Muscle of leg (tissue), 11 donors: ENCODE results near the gene KPNA1. TPM values are rescaled to one million over a fixed set of nuclear protein-coding genes. Genes with fewer than 3 reads are reported as not detected.

Source experiments
- DNase-seq: peaks from one replicate; pipeline ENCODE4 v3.0.0; 2013
- H3K27ac ChIP-seq: one replicate; pipeline ENCODE4 v1.5.1; 2013; ENCODE audit warnings: mild to moderate bottlenecking, low read length, control low read depth
- H3K27me3 ChIP-seq: one replicate; pipeline ENCODE4 v1.6.1; 2013; ENCODE audit warnings: low read length; ENCODE audit not compliant: control insufficient read depth, insufficient read depth
- H3K36me3 ChIP-seq: one replicate; pipeline ENCODE4 v1.6.1; 2013; ENCODE audit warnings: low read length; ENCODE audit not compliant: control insufficient read depth, insufficient read depth
- H3K4me1 ChIP-seq: one replicate; pipeline ENCODE4 v1.6.1; 2013; ENCODE audit warnings: low read length; ENCODE audit not compliant: control insufficient read depth, insufficient read depth
- H3K4me3 ChIP-seq: one replicate; pipeline ENCODE4 v1.5.1; 2013; ENCODE audit warnings: low read length, control low read depth
- H3K9me3 ChIP-seq: replicated peaks from 2 replicates; pipeline ENCODE4 v1.6.1; 2013; ENCODE audit warnings: low read depth, low read length; ENCODE audit not compliant: control insufficient read depth
- WGBS: methylation state at CpG from one replicate; pipeline ENCODE4 v1.1.5; 2013; ENCODE audit warnings: missing lambda C conversion rate; ENCODE audit not compliant: insufficient coverage; 5-methylcytosine and 5-hydroxymethylcytosine counted together
- polyA plus RNA-seq, 8 donors: library from polyadenylated mRNA; unstranded; fragments of 120-200 nt; gene quantifications; one replicate each; pipeline versions ENCODE4 v1.2.1 to v1.2.3, GENCODE V29; 2013; ENCODE audit warnings: inconsistent platforms in 1 of 8, low replicate concordance in 1 of 8; ENCODE audit not compliant: insufficient read length in 8 of 8, insufficient read depth in 1 of 8
- total RNA-seq: library from RNA; stranded (reverse); fragments of 120-200 nt; gene quantifications from one replicate; pipeline ENCODE4 v1.2.4, GENCODE V29; 2013

KPNA1 gene
- total and polyA plus RNA-seq, 9 donors = 22.7 to 44.2 (median 35.2) TPM

GRCh38 chr3:122488262-122488973 is 26.3 kb downstream of the KPNA1 start:
- Histone ChIP-seq H3K4me1 (no peaks in the 10 kb centered on the region), H3K27ac (no peak overlapping the region), H3K36me3 (peaks cover 4% of the 10 kb centered on the region), H3K9me3 (no peaks in the 10 kb centered on the region), H3K27me3 (no peaks in the 10 kb centered on the region), H3K4me3 (no peak overlapping the region)
- no CpG with 5 or more reads among the region's 7 CpGs for WGBS
- no peak for DNase-seq

- no peak for DNase-seq
- H3K4me1 ChIP-seq = no peaks in the 10 kb centered on the region
- no peak overlapping the region for H3K27ac ChIP-seq
- peaks cover 2% of the 10 kb centered on the region for H3K36me3 ChIP-seq
- WGBS = 100% methylated on average over 1 of the region's 5 CpGs
- no peak overlapping the region for H3K4me3 ChIP-seq
- H3K27me3 ChIP-seq = no peaks in the 10 kb centered on the region
- no peaks in the 10 kb centered on the region for H3K9me3 ChIP-seq
Observed at GRCh38 chr3:122484985-122485384, 29.8 kb downstream of the KPNA1 start.

GRCh38 chr3:122481390-122481789 is 33.3 kb downstream of the KPNA1 start:
- no CpG with 5 or more reads among the region's 3 CpGs for WGBS
- no peak overlapping the region for H3K27ac ChIP-seq
- no peak overlapping the region for H3K4me3 ChIP-seq
- no peaks in the 10 kb centered on the region for H3K27me3 ChIP-seq
- H3K9me3 ChIP-seq = no peaks in the 10 kb centered on the region
- no peaks in the 10 kb centered on the region for H3K4me1 ChIP-seq
- peaks cover 2% of the 10 kb centered on the region for H3K36me3 ChIP-seq
- no peak for DNase-seq

- WGBS = no CpG with 5 or more reads among the region's 2 CpGs
- H3K27me3 ChIP-seq = no peaks in the 10 kb centered on the region
Observed at GRCh38 chr3:122476532-122476931, 38.2 kb downstream of the KPNA1 start.

GRCh38 chr3:122475316-122475715 is 39.4 kb downstream of the KPNA1 start:
- Histone ChIP-seq H3K4me3 (no peak overlapping the region), H3K27me3 (no peaks in the 10 kb centered on the region), H3K36me3 (no peaks in the 10 kb centered on the region), H3K27ac (no peak overlapping the region), H3K4me1 (no peaks in the 10 kb centered on the region), H3K9me3 (no peaks in the 10 kb centered on the region)
- no CpG with 5 or more reads among the region's 2 CpGs for WGBS
- DNase-seq = no peak

More at GRCh38 chr3:122476532-122476931, 38.2 kb downstream of the KPNA1 start:
- H3K4me3 ChIP-seq = no peak overlapping the region
- no peaks in the 10 kb centered on the region for H3K4me1 ChIP-seq
- no peak overlapping the region for H3K27ac ChIP-seq
- no peaks in the 10 kb centered on the region for H3K9me3 ChIP-seq
- no peak for DNase-seq
- no peaks in the 10 kb centered on the region for H3K36me3 ChIP-seq

- Histone ChIP-seq H3K27me3 (no peaks in the 10 kb centered on the region), H3K9me3 (no peaks in the 10 kb centered on the region), H3K36me3 (peaks cover 9% of the 10 kb centered on the region), H3K4me1 (no peaks in the 10 kb centered on the region), H3K27ac (no peak overlapping the region), H3K4me3 (no peak overlapping the region)
- no peak for DNase-seq
- WGBS = no CpG with 5 or more reads among the region's 1 CpG
Observed at GRCh38 chr3:122469659-122470058, 45.1 kb downstream of the KPNA1 start.

GRCh38 chr3:122468896-122469533 is 45.7 kb downstream of the KPNA1 start:
- H3K4me3 ChIP-seq = no peak overlapping the region
- H3K4me1 ChIP-seq = no peaks in the 10 kb centered on the region
- no peak for DNase-seq
- no peaks in the 10 kb centered on the region for H3K27me3 ChIP-seq
- H3K36me3 ChIP-seq = peaks cover 9% of the 10 kb centered on the region
- H3K9me3 ChIP-seq = no peaks in the 10 kb centered on the region
- H3K27ac ChIP-seq = no peak overlapping the region
- WGBS = no CpG with 5 or more reads among the region's 3 CpGs

GRCh38 chr3:122466701-122467240 is 48.0 kb downstream of the KPNA1 start:
- H3K27me3 ChIP-seq = no peaks in the 10 kb centered on the region
- WGBS = no CpG with 5 or more reads among the region's 3 CpGs
- H3K9me3 ChIP-seq = no peaks in the 10 kb centered on the region
- no peaks in the 10 kb centered on the region for H3K4me1 ChIP-seq
- peaks cover 13% of the 10 kb centered on the region for H3K36me3 ChIP-seq
- H3K4me3 ChIP-seq = no peak overlapping the region
- H3K27ac ChIP-seq = no peak overlapping the region
- DNase-seq = no peak

- Histone ChIP-seq H3K27me3 (no peaks in the 10 kb centered on the region), H3K36me3 (peaks cover 18% of the 10 kb centered on the region), H3K4me3 (no peak overlapping the region), H3K27ac (no peak overlapping the region), H3K9me3 (no peaks in the 10 kb centered on the region), H3K4me1 (no peaks in the 10 kb centered on the region)
- DNase-seq = no peak
- no CpG with 5 or more reads among the region's 1 CpG for WGBS
Observed at GRCh38 chr3:122464659-122465058, 50.1 kb downstream of the KPNA1 start.

- DNase-seq = no peak
- Histone ChIP-seq H3K27me3 (no peaks in the 10 kb centered on the region), H3K36me3 (peaks cover 35% of the 10 kb centered on the region), H3K4me1 (no peaks in the 10 kb centered on the region), H3K9me3 (no peaks in the 10 kb centered on the region), H3K4me3 (no peak overlapping the region), H3K27ac (no peak overlapping the region)
- WGBS = no CpG with 5 or more reads among the region's 1 CpG
Observed at GRCh38 chr3:122462406-122462805, 52.3 kb downstream of the KPNA1 start.
